SIG-M5 (cell line): ENCODE data around the gene ASTN1.

Source experiments
- DNase-seq: peaks from one replicate; lab custom pipeline; 2025; lab: John Stamatoyannopoulos, UW

The ASTN1 gene

GRCh38 chr1:176926330-176927086, 238.0 kb downstream of the ASTN1 start:
- no peak for DNase-seq

DNA sequence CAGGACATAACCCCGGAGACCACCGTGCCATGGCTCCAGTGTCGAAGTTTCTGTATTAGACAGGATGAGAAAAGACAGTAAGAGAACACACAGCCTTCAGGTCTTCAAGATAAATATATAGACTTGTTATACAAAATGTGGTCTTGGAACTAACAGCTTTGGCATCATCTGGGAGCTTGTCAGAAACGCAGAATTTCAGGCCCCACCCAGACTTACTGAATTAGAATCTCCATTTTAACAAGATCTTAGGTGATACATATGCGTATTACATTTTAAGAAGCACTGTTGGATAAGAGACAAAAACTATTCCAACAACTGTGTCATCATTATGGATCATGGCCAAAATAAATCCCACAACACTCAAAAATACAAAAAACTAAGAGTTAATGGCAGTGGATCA, 239.3 kb downstream of the ASTN1 start:
- no peak for DNase-seq

GRCh38 chr1:176923283-176923682, 241.2 kb downstream of the ASTN1 start:
- no peak for DNase-seq

DNA sequence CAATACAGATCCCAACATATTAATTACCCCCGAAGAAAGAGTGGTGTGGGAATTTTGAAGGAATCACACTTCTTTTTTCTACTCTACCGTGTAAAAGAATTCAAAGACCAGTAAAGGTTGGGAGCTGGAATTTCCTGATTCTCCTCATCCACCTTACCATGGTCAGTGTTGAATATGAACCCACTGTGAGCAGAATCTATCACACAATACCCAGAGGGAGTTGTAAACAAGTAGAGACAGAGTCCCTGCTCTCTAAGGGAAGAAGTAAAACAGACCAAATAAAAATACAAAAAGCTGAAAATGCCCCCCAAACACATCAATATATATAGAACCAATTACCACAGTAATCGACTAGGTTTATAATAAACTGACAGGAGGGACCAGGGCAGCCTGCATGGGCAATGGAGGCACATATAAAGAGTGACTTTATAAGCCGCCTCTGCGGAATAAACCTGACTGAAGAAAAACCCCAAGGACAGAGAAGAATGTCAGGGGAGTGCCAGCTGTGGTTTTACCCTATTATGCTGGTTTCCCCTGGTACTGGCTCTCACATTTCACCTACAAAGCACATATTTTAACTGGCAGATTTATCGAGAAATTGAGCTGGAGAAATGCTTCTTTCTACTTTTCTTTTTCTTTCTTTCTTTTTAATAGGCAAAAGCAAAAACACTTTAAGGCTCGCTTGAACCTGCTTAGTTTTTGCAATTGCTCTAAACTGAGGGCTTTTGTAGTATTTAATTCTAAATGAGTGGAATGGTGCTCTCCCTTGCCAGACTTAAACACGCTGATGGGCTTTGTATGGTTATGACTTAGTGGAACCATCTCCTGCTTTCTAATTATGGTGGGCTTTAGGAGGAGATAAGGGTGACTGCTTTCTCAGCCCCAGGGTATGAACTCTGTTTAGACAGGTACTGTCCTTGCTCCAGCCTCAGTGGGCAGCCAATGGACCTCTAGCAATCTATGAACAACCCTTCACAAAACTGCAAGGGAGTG, 244.8 kb downstream of the ASTN1 start:
- DNase-seq: no peak

GRCh38 chr1:176905648-176906047, 258.9 kb downstream of the ASTN1 start:
- no peak for DNase-seq

- DNase-seq: no peak
Measured at GRCh38 chr1:176904057-176904751, 260.3 kb downstream of the ASTN1 start.

GRCh38 chr1:176903474-176903873, 261.0 kb downstream of the ASTN1 start:
- no peak for DNase-seq

DNA sequence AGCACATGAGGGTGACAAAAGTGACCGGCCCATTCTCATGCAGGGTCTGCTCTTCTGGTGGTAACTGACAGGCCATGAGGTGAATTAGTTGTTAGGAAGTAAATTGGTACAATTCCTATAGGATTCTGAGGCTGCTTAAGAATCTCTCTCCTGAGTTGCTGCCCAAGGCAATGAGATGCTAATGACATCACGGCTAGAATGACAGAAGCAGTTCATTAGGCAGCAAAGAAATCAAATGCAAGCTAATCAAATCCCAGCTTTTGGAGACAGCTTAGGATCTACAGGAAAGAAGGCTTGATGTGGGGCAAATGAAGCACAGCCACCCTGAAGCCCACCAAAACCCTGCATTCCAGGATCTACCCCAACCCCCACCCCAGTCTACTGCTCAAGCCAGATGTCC, 265.2 kb downstream of the ASTN1 start:
- DNase-seq: no peak

DNA sequence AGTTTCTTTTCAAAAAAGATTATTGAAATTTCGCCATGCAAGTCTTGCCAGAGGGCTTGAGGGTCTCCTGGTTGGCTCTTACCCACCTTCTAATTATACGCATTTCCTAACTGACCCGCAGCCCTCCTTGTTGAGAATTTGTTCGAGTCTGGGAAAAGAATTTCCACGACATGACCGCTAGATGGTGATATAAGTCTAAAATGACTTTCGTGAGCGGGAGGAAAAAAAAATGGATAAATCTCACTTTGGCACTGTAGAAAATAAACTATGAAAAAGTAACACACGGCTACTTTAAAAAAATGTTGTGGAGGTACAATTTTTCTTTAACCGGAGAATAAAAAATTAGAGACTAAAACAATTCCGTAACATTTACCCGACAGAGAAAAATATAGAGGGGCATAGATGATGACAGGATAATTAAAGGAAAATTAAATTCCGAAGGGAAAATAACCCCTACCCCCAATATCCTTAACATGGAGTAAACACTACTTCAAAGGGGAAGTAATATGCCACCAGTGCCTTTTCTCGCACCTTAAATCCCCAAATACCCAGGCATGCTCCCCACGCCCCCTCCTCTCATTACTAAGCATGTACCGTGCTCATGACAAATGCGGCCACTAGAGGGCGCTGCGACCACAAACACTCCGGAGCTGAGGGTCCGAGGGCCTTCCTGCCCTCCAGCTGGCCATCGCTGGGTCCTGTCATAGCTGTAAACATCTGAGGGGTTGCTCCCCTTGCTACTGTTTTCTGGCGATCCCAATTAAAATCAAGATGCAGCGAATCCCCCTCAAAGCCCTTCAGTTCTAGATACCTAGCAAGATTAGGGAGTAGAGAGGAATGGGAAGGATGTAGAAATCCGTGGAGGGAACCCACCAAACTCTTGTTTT, 266.9 kb downstream of the ASTN1 start:
- no peak for DNase-seq

DNA sequence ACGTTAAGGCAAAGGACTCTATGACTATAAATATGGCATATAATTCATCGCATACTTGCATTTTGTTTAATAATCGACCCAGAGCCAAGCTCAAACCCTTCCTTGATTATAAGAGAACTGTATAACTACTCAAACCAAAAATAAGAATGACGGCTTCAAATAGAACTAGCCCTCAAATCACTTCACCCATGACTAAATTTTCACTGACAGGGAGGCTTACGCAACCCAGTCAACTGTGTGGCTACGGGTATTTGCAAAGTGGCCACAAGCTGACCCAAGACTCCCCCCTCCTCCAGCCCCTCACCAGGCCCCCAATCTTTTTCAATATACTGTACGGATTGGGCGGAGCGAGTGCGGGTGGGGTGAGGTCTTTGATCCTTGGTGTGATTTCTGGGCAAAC, 268.3 kb downstream of the ASTN1 start:
- DNase-seq: no peak

- DNase-seq: no peak
Measured at GRCh38 chr1:176894450-176894849, 270.1 kb downstream of the ASTN1 start.

GRCh38 chr1:176893625-176894352, 270.7 kb downstream of the ASTN1 start:
- no peak for DNase-seq

DNA sequence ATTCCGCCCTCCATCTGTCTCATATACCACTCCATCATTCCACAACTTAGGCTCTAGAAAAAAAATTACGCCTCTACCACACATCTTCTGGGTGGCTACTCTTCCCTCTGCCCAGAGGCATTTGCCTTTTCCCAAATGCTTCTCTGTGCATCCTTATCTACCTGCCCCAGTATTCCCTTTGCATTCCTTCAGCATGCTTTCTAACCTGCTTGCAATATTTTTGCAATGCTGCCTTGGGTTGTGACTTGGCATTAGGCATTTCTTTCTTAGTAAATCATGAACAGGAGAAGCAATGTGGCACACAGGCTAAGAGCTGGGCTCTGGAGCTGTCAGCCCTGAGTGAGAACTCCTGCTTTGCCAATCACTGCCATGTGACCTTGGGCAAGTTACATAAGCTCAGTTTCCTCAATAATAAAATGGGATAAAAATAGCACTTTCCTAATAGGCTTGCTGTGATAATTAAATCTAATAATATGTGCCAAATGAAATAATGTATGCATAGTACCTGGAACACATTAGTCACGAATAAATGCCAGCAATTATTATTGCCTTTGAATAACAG, 276.0 kb downstream of the ASTN1 start:
- no peak for DNase-seq

DNA sequence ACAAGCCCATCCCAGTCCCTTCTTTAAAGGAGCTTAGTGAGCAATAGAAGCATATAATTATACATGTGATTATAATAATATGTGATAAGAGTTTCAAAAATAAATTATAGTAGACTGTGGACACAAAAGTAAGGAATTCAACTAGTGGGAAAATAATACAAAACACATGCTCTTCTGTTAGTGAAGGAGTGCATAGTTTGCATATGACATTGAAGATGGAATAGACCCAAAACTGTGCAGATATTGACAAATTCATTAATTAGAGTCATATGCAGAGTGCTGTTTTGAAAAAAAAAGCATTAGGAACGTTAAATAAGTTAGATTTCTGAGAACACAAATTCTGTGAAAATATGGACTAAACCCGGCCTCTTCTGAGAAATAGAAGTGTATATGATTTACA, 278.8 kb downstream of the ASTN1 start:
- no peak for DNase-seq

DNA sequence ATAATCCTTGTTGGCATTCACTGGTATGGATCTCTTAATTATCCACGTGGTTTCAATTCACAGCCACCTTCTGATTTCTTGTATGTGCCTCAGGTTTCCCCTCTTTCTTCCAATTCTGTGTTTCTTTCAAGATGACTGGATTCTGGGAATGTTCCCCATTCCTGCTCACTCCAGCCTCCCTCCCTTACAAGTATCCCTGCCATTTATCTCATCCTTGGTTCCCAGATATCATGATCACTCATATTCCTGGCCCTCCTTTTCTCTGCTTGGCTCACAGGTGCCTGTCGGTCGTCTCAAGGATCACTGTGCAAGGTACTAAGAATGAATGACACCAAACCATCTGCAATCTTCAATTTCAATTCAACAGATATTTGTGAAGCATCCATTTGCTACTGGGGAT, 279.2 kb downstream of the ASTN1 start:
- DNase-seq: no peak

DNA sequence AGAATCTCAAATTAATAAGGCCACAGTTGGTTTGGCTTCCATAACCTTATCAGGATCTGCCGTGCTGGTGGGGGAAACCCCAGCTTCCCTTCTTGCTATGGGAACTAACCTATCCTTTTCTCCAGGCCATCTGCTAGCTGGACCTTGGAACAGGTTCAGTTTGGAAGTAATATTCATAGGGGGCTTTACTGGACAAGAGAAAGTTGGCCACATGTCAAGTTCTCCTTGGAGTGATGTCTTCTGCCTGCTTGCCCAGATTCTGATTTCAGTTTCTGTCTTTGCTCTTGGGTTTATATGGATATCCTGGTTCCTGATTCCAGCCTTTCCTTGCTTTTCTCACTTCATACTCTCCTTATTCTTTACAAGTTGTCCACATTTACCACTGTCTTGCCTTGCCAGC, 279.6 kb downstream of the ASTN1 start:
- no peak for DNase-seq

DNA sequence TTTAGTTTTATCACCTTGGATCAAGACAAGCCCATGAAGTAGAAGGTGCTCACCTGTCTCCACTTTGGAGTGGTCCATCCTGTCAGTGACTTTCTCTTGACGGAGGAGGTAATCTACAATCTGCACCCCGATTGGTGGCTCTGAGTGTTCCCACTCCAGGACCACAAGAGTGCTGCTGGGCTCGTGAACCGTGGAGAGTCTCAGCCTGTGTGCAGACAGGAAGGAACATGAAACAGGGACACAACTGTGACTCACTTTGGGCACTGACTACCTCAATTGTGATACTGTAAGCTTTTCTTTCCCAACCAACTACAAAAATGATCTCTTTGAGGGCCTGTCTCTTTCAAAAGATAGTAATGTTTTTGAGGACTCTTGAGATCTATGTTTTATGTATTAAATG, 280.2 kb downstream of the ASTN1 start:
- no peak for DNase-seq

DNA sequence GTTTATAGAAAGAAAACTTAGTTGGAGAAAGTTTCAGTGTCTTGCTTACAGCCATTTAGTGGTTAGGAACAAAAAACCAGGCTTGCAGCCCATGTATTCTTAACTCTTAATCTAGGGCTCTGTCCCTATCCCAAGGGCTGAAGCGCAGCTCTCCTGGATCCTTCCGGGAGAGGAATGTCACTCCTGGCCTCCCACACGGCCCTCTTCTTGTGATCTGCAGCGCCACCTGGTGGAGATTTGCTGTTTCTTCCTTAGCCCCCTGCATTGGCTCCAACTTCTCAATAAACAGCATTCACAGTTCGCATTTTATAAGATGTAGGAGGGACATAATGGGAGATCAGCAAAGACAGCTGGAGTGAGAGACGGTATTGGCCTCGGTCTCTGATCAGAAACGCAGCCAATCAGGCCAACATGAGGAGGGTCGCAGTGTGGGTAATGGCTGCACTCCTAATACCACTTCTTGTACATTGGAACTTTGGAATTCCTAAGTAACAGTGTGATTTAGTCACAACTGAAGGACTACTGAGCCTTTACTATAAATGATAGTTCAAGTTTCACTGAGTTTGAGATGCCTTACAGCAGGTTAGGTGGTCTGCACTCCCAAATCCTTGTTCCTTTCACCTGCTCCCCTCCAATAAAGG, 283.4 kb downstream of the ASTN1 start:
- DNase-seq: no peak

DNA sequence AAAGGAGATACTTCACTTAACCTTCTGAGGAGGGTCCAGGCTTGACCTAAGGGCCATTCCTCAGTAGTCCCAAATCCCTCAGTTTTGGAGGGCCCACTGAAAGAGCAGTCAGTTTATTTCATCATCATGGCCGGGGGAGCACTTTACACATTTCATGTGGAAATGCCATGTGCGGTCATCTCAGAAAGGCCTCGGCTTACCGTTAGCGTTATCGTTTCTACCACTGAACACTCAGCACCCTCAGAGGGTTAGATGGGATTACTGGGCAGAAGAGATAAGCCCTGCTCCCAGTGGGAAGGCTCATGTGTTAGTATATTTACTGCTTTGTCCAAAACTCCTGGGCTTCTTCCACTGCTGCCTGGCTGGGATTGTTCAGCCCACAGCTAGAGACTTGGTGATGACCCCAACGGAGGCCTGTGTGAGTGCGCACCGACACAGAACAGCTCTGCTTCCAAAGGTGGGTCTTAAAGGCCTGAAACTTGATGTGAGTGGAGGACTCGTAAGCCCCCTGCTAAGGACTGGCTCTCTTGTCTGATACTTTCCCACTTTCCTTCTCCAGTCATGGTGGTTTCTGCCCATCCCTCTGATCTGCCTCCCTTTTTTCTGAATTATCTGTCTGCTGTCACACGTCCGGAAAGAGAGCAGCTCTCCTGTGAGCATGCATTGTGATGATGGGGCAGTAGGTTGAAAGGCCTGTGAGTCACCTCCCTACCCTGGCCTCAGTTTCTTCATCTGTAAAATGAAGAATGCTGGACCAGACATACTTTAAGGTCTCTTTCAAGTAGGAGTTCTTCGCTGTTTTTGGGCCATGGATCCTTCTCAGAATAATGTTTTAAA, 284.5 kb downstream of the ASTN1 start:
- DNase-seq: no peak
